T-helper 1 cell treated with Interleukin-12 subunit alpha and Interleukin-12 subunit beta and Interleukin-4 antibody, amounts not matched to agents 30 μg/mL and 1 μg/mL, for 36 hours (primary cell): ENCODE measurements around the gene RHBDD2.

Experiments
- H3K27ac Mint-ChIP-seq: one replicate; pipeline ENCODE4 v1.8.0; 2021; ENCODE audit warnings: mild to moderate bottlenecking, mixed read lengths
- H3K27me3 Mint-ChIP-seq: one replicate; pipeline ENCODE4 v1.8.0; 2021; ENCODE audit warnings: low read depth, mixed read lengths
- H3K36me3 Mint-ChIP-seq: one replicate; pipeline ENCODE4 v1.8.0; 2021; ENCODE audit warnings: low read depth, mixed read lengths
- H3K4me1 Mint-ChIP-seq: one replicate; pipeline ENCODE4 v1.8.0; 2021; ENCODE audit warnings: low read depth, mixed read lengths
- H3K4me3 Mint-ChIP-seq: one replicate; pipeline ENCODE4 v1.8.0; 2021; ENCODE audit warnings: mild to moderate bottlenecking, moderate library complexity, mixed read lengths
- H3K9me3 Mint-ChIP-seq: one replicate; pipeline ENCODE4 v1.8.0; 2021; ENCODE audit warnings: mixed read lengths

Gene RHBDD2

GRCh38 chr7:75915416-75916156 is 36.8 kb downstream of the RHBDD2 start:
- no peaks in the 10 kb centered on the region for H3K9me3 Mint-ChIP-seq
- H3K4me1 Mint-ChIP-seq: peaks cover 18% of the 10 kb centered on the region
- no peaks in the 10 kb centered on the region for H3K27me3 Mint-ChIP-seq

GRCh38 chr7:75916259-75916658 is 37.4 kb downstream of the RHBDD2 start:
- H3K4me3 Mint-ChIP-seq: peak overlapping the region; percentile 87
- peaks cover 2% of the 10 kb centered on the region for H3K36me3 Mint-ChIP-seq
- no peaks in the 10 kb centered on the region for H3K27me3 Mint-ChIP-seq
- no peaks in the 10 kb centered on the region for H3K9me3 Mint-ChIP-seq
- H3K4me1 Mint-ChIP-seq: peaks cover 19% of the 10 kb centered on the region
- peak overlapping the region; percentile 52 for H3K27ac Mint-ChIP-seq

More at GRCh38 chr7:75915416-75916156, 36.8 kb downstream of the RHBDD2 start:
- Mint-ChIP-seq H3K27ac (peak overlapping the region; percentile 52), H3K4me3 (peak overlapping the region; percentile 87), H3K36me3 (peaks cover 2% of the 10 kb centered on the region)

- Mint-ChIP-seq H3K27ac (no peak overlapping the region), H3K4me3 (no peak overlapping the region), H3K4me1 (peaks cover 19% of the 10 kb centered on the region), H3K9me3 (no peaks in the 10 kb centered on the region), H3K36me3 (peaks cover 2% of the 10 kb centered on the region), H3K27me3 (no peaks in the 10 kb centered on the region)
Observed at GRCh38 chr7:75916685-75917634, 38.1 kb downstream of the RHBDD2 start.

GRCh38 chr7:75920431-75921161 is 41.8 kb downstream of the RHBDD2 start:
- no peaks in the 10 kb centered on the region for H3K27me3 Mint-ChIP-seq
- H3K36me3 Mint-ChIP-seq: peaks cover 2% of the 10 kb centered on the region
- H3K4me3 Mint-ChIP-seq: no peak overlapping the region
- H3K4me1 Mint-ChIP-seq: peaks cover 20% of the 10 kb centered on the region
- no peaks in the 10 kb centered on the region for H3K9me3 Mint-ChIP-seq
- no peak overlapping the region for H3K27ac Mint-ChIP-seq

GRCh38 chr7:75921479-75921878 is 42.6 kb downstream of the RHBDD2 start:
- no peak overlapping the region for H3K4me3 Mint-ChIP-seq
- H3K27me3 Mint-ChIP-seq: no peaks in the 10 kb centered on the region
- H3K36me3 Mint-ChIP-seq: peaks cover 2% of the 10 kb centered on the region
- no peak overlapping the region for H3K27ac Mint-ChIP-seq
- peaks cover 18% of the 10 kb centered on the region for H3K4me1 Mint-ChIP-seq
- no peaks in the 10 kb centered on the region for H3K9me3 Mint-ChIP-seq

- peaks cover 2% of the 10 kb centered on the region for H3K36me3 Mint-ChIP-seq
- H3K4me3 Mint-ChIP-seq: no peak overlapping the region
- H3K27ac Mint-ChIP-seq: no peak overlapping the region
- no peaks in the 10 kb centered on the region for H3K9me3 Mint-ChIP-seq
- no peaks in the 10 kb centered on the region for H3K27me3 Mint-ChIP-seq
- H3K4me1 Mint-ChIP-seq: peaks cover 18% of the 10 kb centered on the region
Observed at GRCh38 chr7:75922966-75923603, 44.3 kb downstream of the RHBDD2 start.

- Mint-ChIP-seq H3K27me3 (no peaks in the 10 kb centered on the region), H3K36me3 (no peaks in the 10 kb centered on the region), H3K4me1 (peaks cover 22% of the 10 kb centered on the region), H3K27ac (no peak overlapping the region), H3K9me3 (no peaks in the 10 kb centered on the region), H3K4me3 (no peak overlapping the region)
Observed at GRCh38 chr7:75924256-75924655, 45.4 kb downstream of the RHBDD2 start.

GRCh38 chr7:75924889-75925288 is 46.1 kb downstream of the RHBDD2 start:
- H3K27ac Mint-ChIP-seq: no peak overlapping the region
- peaks cover 22% of the 10 kb centered on the region for H3K4me1 Mint-ChIP-seq

GRCh38 chr7:75925717-75926435 is 47.0 kb downstream of the RHBDD2 start:
- H3K36me3 Mint-ChIP-seq: no peaks in the 10 kb centered on the region
- no peak overlapping the region for H3K4me3 Mint-ChIP-seq
- H3K9me3 Mint-ChIP-seq: no peaks in the 10 kb centered on the region
- peak overlapping the region; percentile 19 for H3K27ac Mint-ChIP-seq
- H3K4me1 Mint-ChIP-seq: peaks cover 18% of the 10 kb centered on the region
- H3K27me3 Mint-ChIP-seq: no peaks in the 10 kb centered on the region

More at GRCh38 chr7:75924889-75925288, 46.1 kb downstream of the RHBDD2 start:
- Mint-ChIP-seq H3K36me3 (no peaks in the 10 kb centered on the region), H3K4me3 (no peak overlapping the region), H3K9me3 (no peaks in the 10 kb centered on the region), H3K27me3 (no peaks in the 10 kb centered on the region)

- Mint-ChIP-seq H3K4me1 (peaks cover 14% of the 10 kb centered on the region), H3K4me3 (no peak overlapping the region), H3K9me3 (no peaks in the 10 kb centered on the region), H3K27ac (peak overlapping the region; percentile 37), H3K36me3 (peaks cover 2% of the 10 kb centered on the region), H3K27me3 (no peaks in the 10 kb centered on the region)
Observed at GRCh38 chr7:75928568-75928914, 49.7 kb downstream of the RHBDD2 start.

GRCh38 chr7:75931680-75932079 is 52.8 kb downstream of the RHBDD2 start:
- Mint-ChIP-seq H3K9me3 (peaks cover 4% of the 10 kb centered on the region), H3K36me3 (peaks cover 9% of the 10 kb centered on the region), H3K4me3 (no peak overlapping the region), H3K4me1 (peaks cover 11% of the 10 kb centered on the region), H3K27ac (no peak overlapping the region), H3K27me3 (no peaks in the 10 kb centered on the region)

GRCh38 chr7:75937958-75938786 is 59.3 kb downstream of the RHBDD2 start:
- Mint-ChIP-seq H3K27ac (no peak overlapping the region), H3K4me3 (no peak overlapping the region), H3K27me3 (no peaks in the 10 kb centered on the region), H3K36me3 (peaks cover 7% of the 10 kb centered on the region), H3K9me3 (peaks cover 4% of the 10 kb centered on the region), H3K4me1 (peaks cover 5% of the 10 kb centered on the region)
